Left kidney (tissue), 2 donors: Measurements from ENCODE around the gene ULK1. TPM values are rescaled to one million over a fixed set of nuclear protein-coding genes. Genes with fewer than 3 reads are reported as not detected.

Experiments used
- DNase-seq: peaks from one replicate; pipeline ENCODE4 v3.0.0-alpha.2; 2013
- polyA plus RNA-seq: library from polyadenylated mRNA; unstranded; fragments of 120-200 nt; gene quantifications from one replicate; pipeline ENCODE4 v1.2.1, GENCODE V29; 2013; ENCODE audit not compliant: insufficient read length

Gene ULK1
- polyA plus RNA-seq, 1 donor, result 26.8 TPM

DNA sequence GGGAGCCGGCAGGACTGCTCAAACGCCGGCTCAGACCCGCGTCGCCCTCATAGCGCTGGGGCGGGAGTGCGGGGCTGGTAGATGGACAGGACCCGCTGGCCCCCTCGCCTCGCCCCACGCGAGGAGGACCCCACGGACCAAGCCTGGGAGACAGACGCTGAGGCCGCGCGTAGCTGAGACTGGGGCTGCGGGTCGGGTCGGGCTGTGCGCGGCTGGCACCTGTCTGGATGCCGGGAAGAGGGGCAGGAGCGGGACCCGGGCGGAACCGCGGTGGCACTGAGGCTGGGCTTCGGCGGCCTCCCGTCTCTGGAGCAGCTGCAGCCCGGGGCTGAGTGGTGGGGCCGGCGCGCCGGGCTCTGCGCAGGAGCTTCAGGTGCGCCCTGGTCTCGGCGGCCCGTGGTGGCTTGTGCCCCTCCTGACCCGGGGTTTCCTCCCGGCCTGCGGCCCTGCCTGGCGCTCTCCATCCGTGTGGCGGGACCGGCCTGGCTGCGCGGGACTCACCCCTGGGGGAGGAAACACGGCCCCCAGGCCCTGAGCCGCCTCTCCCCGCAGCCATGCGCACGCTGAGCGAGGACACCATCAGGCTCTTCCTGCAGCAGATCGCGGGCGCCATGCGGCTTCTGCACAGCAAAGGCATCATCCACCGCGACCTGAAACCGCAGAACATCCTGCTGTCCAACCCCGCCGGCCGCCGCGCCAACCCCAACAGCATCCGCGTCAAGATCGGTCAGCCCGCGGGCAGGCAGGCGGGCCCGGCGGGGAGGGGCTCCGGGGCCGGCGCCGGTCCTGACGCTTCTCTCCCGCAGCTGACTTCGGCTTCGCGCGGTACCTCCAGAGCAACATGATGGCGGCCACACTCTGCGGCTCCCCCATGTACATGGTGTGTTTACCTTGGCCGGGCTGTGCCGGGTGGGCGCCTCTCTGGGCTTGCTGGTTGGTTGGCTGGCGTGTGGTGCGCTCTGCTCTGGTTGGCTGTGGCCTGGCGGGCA is 14.0 kb downstream of the ULK1 start:
- DNase-seq, result no peak

DNA sequence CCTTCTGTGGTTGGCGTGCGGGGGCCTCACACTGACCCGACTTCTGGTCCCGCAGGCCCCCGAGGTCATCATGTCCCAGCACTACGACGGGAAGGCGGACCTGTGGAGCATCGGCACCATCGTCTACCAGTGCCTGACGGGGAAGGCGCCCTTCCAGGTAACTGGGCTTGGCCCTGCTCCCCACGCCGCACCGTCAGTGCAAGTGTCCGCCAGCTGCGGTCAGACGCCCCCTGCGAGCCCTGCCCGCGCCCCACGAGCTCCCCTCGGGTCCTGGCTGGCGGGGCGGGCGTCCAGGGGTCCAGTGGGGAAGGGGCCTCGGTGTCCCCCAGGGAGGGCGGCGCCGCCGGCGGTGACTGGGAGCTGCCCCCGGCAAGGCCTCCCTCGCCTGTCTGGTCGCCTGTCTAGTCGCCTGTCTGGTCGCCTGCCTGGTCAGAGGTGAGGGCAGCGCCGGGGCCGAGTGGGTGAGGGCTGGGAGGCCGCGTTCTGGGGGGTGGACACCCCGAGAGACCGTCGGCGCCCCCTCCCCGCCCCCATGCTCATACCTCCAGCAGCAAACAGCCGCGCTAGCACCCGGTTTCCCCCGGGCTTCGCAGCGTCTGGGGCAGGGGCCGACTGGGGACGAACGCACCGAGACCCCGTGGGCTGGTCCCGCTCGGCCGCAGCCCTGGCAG is 14.8 kb downstream of the ULK1 start:
- no peak for DNase-seq

DNA sequence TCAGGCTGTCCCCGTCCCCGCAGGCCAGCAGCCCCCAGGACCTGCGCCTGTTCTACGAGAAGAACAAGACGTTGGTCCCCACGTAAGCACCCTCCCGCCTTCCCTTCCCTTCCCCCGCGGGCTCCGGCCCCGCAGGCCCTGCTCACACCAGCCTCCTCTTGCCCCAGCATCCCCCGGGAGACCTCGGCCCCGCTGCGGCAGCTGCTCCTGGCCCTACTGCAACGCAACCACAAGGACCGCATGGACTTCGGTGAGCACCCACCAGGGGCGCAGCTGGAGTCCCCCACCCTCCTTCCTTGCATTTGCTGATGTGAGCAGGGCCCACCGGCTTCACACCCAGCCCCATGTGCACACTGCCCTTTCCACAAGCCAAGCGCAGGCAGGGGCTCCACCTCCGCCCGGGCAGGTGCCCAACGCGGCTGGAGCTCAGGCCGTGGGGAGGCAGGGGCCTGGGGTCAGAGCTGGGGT is 15.4 kb downstream of the ULK1 start:
- no peak for DNase-seq

DNA sequence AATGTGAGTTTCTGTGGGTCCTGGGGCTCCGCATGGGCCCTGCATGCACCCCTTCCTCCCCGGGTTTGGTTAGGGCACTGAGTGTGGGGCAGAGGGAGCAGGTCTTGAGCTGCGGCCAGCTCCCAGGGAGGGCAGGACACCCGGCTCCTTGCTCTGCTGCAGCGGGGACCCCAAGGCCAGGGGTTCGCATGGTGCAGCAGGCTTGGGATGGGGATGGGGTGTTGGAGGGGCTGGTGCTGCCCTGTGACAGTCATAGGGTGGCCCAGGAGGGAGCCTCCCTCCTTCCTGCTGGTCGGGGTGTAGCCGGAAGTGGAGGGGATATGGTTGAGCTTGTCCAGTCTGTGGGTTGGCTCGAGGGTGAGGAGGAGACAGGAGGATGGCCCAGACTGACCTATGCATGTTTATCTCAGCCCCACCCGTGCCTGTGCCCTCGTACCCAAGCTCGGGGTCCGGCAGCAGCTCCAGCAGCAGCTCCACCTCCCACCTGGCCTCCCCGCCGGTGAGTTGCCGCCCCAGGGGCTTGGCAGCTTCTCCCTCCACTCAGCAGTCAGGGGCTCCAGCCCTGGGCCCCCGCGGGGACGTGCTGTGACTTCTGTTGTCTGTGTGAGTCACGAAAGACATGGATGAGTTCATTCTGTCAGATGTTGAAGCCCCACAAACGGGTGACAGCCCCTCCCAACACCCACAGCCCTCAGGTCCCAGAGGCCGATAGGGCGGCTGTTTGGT is 16.0 kb downstream of the ULK1 start:
- no peak for DNase-seq

DNA sequence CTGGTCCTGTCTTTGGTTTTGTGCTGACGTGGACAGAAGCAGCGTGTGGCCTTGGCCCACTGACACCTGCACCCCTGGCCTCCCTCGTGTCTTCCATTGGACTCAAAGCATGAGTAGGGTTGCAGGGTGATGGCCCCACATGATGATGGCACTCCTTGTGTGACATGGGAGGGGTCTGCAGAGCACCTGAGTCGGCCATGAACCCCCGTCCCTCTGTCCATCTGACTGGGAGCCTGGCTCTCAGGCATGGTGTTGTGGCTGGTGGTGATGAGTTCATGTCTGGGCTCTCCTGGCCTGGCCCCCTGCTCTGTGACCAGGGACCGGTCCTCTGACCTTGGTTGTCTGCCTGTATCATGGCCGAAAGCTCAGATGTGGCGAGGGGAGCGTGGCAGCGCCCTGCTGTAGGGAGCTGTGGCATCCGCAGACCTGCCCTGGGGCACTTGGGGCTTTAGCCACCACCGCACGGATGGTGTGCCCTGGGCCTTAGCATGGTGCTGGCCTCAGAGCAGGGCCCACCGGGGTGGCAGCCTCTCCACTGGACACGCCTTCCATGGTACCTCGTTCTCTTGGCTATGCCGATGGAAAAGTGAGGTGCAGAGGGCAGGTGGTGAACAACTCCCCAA is 16.7 kb downstream of the ULK1 start:
- DNase-seq, result no peak

DNA sequence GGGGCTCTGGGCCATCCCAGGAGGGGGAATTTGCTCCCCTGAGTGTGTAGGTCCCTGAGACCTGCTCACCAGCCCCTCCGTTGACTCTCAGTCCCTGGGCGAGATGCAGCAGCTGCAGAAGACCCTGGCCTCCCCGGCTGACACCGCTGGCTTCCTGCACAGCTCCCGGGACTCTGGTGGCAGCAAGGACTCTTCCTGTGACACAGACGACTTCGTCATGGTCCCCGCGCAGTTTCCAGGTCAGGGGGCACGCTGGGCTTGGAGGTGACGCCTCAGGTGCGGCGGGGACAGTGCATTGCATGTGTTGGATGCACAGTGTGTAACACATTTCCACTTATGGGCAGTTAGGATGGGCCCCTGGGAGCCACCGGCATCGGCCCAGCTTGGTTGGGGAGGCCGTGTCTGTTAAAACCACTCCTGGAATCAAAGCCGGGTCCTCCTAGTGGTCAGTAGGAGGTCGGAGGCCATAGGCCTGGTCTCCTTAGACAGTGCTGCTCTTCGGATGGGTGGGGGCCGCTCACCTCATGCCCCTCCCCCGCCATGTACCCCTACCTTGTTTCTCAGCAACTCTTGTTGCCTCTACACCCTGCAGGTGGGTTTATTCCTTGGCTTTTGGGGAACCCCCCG is 17.5 kb downstream of the ULK1 start:
- no peak for DNase-seq

DNA sequence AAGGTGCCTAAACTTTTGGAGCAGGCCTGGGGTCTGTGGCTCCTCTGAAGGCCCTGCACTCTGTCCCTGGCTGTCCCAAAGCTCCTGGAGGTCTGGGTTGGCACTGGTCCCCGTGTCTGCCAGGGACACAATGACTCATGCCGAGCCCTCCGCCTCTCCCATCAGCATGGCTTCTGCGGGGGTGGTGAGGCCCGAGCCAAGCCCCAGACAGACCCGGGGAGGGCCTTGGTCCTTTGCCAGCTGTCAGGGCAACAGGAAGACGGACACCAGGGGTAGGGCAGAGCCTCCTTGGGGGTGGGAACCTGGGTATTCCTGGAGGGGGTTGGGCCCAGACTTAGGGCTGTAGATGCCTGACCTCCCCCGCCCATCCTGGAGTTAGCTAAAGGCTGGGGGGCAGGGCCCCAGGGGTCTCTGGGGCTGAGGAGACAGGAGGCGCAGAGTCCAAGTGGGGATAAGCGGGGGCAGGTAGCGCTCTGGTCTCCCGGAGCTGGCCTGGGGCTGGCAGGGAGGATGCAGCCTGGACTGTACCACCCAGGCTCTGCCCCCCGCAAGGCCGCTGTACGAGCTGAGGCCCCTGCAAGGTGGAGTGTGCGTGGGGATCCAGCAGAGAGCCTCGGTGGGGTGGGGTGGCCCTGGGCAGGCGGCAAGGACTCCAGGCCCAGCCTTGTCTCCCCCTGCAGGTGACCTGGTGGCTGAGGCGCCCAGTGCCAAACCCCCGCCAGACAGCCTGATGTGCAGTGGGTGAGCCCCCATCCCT is 18.3 kb downstream of the ULK1 start:
- DNase-seq, result no peak

DNA sequence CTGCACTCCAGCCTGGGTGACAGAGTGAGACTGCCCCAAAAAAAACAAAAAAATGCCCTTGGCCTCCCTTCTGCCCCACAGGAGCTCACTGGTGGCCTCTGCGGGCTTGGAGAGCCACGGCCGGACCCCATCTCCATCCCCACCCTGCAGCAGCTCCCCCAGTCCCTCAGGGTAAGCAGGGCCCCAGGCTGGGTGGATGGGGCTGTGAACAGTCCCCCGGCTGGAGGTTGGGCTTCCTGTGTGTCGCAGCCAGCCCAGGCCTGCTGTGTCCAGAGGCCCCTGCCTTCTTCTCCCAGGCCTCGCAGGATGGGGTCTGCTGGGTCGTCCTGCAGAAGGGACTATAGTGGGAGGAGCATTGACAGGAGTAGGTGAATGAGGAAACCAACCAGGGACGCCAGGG is 19.2 kb downstream of the ULK1 start:
- no peak for DNase-seq

DNA sequence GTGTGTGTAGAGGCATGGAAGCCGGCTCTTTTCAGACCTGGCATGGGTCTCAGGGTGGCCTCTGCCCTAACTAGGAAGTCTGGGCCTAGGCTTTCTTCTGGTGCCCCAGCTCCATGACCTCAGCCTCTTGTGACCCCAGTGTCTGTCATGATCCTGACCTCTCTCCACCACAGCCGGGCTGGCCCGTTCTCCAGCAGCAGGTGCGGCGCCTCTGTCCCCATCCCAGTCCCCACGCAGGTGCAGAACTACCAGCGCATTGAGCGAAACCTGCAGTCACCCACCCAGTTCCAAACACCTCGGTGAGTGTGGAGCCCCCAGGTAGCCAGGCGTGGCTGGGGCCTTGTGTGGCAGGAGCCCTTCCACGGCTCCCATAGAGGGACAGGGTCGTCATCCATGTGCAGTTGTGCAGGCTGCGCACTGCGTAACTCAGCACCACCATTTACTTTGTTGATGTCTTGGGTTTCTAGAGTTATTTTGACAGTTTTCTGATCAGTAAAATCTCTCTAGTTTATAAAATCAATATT is 19.8 kb downstream of the ULK1 start:
- DNase-seq, result no peak

DNA sequence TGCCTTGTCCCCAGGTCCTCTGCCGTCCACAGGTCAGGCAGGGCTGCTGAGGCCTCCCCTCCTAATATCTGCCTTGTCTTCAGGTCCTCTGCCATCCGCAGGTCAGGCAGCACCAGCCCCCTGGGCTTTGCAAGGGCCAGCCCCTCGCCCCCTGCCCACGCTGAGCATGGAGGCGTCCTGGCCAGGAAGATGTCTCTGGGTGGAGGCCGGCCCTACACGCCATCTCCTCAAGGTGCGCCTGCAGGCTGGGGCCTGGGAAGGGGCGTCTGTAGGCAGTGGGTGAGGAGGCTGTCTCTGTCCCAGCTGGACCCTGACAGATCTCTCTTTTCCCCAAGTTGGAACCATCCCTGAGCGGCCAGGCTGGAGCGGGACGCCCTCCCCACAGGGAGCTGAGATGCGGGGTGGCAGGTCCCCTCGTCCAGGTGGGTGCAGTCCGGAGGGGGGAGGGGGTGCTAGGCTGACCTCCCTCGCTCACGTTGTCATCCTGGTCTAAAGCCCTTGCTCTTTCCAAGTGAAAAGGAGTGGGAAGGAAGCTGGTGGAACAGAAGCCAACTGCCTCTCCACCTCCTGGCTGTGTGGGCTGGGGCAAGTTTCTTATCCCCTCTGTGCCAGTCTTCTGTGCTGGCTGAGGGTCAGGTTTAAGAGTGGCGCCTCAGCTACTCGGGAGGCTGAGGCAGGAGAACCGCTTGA is 20.7 kb downstream of the ULK1 start:
- no peak for DNase-seq

DNA sequence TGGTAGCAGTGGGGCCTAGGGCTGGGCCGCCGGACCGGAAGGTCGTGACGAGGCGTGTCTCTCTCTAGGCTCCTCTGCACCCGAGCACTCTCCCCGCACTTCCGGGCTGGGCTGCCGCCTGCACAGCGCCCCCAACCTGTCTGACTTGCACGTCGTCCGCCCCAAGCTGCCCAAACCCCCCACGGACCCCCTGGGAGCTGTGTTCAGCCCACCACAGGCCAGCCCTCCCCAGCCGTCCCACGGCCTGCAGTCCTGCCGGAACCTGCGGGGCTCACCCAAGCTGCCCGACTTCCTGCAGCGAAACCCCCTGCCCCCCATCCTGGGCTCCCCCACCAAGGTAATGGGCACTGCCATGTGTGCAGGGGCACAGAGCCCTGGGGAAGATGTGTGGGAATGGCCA is 21.4 kb downstream of the ULK1 start:
- DNase-seq, result no peak

DNA sequence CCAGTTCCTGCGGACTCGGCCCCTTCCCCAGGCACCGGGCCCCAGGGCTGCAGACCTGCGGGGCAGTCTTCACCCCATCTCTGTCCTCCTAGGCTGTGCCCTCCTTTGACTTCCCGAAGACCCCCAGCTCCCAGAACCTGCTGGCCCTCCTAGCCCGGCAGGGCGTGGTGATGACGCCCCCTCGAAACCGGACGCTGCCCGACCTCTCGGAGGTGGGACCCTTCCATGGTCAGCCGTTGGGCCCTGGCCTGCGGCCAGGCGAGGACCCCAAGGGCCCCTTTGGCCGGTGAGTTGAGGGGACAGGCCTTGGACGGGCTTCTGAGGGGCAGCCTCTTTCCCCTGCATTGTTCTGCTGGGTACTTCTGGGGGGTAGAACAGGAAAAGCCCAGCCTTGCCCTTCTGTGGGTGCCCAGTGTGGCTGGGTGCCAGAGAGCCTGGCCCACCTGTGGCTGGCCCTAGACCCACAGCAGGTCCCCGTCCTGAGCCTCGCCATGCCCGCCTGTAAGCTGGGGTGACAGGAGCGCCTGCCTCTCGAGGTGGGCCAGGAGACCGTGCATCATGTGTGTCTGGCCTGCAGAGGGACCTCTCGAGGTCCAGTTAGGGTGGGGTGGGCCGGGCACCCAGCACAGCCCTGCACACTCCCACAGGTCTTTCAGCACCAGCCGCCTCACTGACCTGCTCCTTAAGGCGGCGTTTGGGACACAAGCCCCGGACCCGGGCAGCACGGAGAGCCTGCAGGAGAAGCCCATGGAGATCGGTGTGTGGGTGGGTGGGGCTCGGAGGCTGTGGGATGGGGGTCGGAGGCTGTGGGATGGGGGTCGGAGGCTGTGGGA is 22.1 kb downstream of the ULK1 start:
- DNase-seq, result no peak

DNA sequence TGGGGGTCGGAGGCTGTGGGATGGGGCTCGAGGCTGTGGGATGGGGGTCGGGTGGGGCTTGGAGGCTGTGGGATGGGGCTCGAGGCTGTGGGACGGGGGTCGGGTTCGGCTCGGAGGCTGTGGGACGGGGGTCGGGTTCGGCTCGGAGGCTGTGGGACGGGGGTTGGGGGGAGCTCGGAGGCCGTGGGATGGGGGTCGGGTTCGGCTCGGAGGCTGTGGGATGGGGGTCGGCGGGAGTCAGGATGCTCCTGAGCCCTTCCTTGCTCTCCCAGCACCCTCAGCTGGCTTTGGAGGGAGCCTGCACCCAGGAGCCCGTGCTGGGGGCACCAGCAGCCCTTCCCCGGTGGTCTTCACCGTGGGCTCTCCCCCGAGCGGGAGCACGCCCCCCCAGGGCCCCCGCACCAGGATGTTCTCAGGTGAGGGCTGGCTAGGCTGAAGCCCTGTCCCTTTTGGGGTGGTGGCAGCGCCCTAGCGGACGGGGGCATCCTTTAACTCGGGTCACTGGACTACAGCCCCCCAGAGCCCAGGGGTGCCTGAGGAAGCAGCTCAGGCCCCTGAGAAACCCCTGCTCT is 22.8 kb downstream of the ULK1 start:
- DNase-seq, result no peak

DNA sequence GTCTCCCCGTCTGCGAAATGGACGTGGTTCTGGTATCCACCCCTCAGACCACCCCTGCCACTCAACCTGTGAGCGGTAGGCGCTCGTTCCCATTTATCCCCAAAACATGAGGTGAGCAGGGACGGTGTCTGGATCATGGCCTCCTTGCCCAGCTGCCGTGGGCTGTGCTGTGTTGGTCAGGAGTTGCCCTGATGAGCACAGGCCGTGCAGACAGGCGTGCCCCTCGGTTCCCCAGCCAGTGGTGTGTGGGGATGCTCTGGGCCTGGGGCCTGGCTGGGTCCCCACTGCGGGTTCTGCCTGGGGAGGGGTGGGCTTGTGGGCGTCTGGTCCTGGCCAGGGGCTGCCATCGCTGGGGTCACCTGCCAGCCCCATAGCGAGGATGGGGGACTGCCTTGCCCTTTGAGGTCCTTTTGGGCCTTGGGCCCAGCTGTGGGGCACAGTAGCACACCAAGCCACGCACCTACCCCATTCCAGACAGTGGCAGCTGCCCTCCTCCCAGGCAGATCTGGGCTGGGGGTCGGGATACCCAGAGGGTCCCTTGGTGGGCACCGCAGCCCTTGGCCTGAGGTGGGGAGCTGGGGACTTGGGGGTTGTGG is 23.4 kb downstream of the ULK1 start:
- DNase-seq, result no peak

DNA sequence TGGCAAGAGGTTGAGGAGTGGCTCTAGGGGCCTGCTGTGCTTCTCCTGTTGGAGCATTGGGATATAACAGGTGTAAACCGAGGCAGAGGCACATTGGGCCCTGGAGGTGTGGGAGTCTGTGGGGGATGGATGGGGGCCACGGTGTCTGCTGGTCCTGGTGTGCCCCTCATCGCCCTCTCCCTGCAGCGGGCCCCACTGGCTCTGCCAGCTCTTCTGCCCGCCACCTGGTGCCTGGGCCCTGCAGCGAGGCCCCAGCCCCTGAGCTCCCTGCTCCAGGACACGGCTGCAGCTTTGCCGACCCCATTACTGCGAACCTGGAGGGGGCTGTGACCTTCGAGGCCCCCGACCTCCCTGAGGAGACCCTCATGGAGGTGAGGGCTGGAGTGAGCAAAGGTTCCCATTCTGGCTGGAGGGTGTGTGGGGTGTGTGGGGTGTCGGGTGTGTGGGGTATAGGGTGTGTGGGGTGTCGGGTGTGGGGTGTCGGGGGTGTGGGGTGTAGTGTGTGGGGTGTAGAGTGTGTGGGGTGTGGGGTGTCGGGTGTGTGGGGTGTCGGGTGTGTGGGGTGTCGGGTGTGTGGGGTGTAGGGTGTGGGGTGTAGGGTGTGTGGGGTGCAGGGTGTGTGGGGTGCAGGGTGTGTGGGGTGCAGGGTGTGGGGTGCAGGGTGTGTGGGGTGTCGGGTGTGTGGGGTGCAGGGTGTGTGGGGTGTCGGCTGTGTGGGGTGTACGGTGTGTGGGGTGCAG is 24.1 kb downstream of the ULK1 start:
- DNase-seq, result no peak

DNA sequence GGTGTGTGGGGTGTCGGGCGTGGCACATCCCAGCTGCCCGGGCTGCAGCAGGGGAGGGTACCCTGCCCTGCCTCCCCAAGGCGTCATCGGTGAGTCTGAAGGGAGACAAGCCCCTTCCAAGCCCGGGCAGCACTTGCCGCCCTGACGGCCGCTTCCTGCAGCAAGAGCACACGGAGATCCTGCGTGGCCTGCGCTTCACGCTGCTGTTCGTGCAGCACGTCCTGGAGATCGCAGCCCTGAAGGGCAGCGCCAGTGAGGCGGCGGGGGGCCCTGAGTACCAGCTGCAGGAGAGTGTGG is 24.6 kb downstream of the ULK1 start:
- DNase-seq, result no peak

DNA sequence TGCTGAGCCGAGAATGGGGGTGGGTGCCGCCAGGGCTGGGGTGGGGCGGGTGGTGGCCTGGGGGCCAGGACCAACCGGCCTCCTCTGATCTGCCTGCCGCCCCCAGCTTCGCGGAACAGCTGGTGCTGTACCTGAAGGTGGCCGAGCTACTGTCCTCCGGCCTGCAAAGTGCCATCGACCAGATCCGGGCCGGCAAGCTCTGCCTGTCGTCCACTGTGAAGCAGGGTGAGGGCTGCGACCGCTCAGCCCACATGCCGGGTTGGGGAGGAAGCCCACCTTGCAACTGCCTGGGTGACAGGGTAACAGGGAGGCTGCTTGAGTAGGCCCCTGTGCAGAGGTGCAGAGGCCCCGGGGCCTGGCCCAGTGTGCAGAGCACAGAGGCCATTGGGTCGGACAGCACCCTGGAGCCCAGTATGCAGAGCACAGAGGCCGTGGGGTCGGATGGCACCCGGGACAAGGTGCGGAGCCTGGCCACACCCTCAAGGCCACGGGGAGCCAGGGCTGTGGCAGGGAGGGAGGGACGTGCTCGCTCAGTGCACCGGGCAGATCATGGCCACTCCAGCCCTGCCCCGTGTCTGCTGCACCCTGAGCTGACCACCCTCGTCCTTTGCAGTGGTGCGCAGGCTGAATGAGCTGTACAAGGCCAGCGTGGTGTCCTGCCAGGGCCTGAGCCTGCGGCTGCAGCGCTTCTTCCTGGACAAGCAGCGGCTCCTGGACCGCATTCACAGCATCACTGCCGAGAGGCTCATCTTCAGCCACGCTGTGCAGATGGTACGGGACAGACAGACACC is 25.1 kb downstream of the ULK1 start:
- DNase-seq, result no peak
